Activated T-helper 1 cell treated with anti-CD3 and anti-CD28 coated beads, Interleukin-12 subunit alpha, Interleukin-12 subunit beta, Interleukin-2, Interleukin-4 antibody, amounts not matched to agents 30 ng/mL and 10 ng/mL and 1 ng/mL, durations not matched to agents 14 hours and 24 hours and 36 hours (primary cell): Measurements from ENCODE around the gene TSC22D1. TPM values are rescaled to one million over a fixed set of nuclear protein-coding genes. Genes with fewer than 3 reads are reported as not detected.
"Not testable (repeated sequence)": the region's sequence is repeated elsewhere in the genome, so short reads cannot be mapped to it uniquely, and the experiment has no call there.

ENCODE experiments used
- DNase-seq: peaks from one replicate; pipeline ENCODE4 v3.0.0; 2021; ENCODE audit warnings: low spot score
- H3K27ac Mint-ChIP-seq: one replicate; pipeline ENCODE4 v1.8.0; 2021; ENCODE audit warnings: mild to moderate bottlenecking, mixed read lengths
- H3K27me3 Mint-ChIP-seq: one replicate; pipeline ENCODE4 v1.8.0; 2022; ENCODE audit warnings: mild to moderate bottlenecking, moderate library complexity, mixed read lengths; ENCODE audit not compliant: insufficient read depth
- H3K36me3 Mint-ChIP-seq: one replicate; pipeline ENCODE4 v1.8.0; 2021; ENCODE audit warnings: low read depth, mixed read lengths
- H3K4me1 Mint-ChIP-seq: one replicate; pipeline ENCODE4 v1.8.0; 2021; ENCODE audit warnings: low read depth, mixed read lengths
- H3K4me3 Mint-ChIP-seq: one replicate; pipeline ENCODE4 v1.8.0; 2021; ENCODE audit warnings: mild to moderate bottlenecking, moderate library complexity, mixed read lengths
- H3K9me3 Mint-ChIP-seq: one replicate; pipeline ENCODE4 v1.8.0; 2021; ENCODE audit warnings: mixed read lengths
- intact Hi-C: fragments of 100-400 bp; cut with micrococcal nuclease; formaldehyde crosslinking; loops from one replicate; pipeline ENCODE4 v1.15.1; 2024
- total RNA-seq: library from RNA; stranded (reverse); gene quantifications from 2 replicates; pipeline ENCODE4 v1.2.3, GENCODE V29; 2022

Gene TSC22D1
- total RNA-seq, 1 donor from 2014 or later = 6.9 TPM

DNA sequence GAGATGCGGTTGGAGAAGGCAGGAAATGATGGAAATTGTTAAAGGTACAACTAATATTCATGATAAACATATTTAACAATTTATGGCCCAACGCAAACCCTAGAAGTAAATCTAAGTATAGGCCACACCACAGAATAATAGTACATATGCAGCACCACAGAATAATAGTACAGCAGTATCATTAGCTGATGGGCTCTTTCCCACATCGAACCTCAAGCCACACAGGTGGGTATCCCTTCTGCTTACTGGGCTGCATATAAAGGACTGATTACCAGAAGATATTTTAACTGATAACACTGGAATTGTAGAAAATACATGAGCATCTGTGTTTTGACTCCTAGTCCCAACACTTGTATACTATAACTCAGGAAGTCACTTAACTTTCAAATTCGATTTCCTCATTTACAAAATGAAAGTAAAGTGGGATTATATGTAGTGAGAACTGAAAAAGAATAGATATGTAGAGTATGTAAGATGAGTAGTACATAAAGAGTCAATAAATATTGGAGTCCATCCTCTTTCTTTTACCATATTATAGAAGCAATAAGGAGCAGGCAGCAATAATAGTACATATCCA lies 91.5 kb downstream of the TSC22D1 start:
- no peak overlapping the region for H3K27ac Mint-ChIP-seq
- H3K36me3 Mint-ChIP-seq = no peaks in the 10 kb centered on the region
- intact Hi-C loops = loop anchor here (1.0 to 5.0 kb wide), 4 partner anchors 91 to 638 kb away; partner anchors contain the start of genes GPALPP1, GTF2F2 and NUFIP1
- peak overlapping the region; percentile 24 for H3K4me3 Mint-ChIP-seq
- H3K27me3 Mint-ChIP-seq = peaks cover 7% of the 10 kb centered on the region
- no peaks in the 10 kb centered on the region for H3K9me3 Mint-ChIP-seq
- DNase-seq = no peak
- peaks cover 17% of the 10 kb centered on the region for H3K4me1 Mint-ChIP-seq

DNA sequence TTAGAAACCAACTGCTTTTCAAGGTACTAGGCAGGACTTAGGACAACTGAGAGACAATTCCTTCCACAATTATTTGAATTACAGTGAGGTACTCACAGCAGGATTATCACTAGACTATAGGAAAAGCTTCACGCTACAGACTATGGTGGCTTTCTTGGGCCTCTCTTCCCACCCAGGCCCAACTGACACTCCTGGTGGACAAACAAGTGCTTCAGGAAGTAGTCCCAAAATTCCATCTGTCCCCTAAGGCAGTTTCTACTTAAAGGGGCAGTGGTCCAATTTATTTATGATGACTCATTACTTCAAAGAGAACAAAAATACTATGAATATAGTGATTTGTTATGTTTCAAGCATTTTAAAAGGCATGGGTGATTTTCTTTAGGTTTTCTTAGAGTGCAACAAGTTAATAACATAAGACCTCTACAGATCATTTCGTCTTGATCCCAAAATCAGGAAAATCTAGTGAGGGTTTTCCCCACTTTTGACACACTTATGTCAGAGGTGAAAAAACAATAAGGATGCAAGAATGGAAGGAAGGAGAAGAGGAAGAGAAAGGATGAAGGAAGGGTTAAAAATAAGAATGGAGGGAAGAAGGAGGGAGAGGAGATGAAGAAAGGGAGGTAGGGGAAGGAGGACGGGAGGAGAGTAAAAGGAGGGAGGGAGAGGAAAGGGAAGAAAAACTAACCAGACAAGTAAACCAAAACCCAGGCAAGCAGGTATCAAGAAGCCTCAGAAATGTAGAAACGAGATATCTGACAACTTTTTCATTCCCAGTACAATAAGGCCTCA lies 101.8 kb downstream of the TSC22D1 start:
- Mint-ChIP-seq H3K9me3 (no peaks in the 10 kb centered on the region), H3K36me3 (no peaks in the 10 kb centered on the region), H3K4me3 (no peak overlapping the region), H3K27me3 (peaks cover 8% of the 10 kb centered on the region), H3K4me1 (no peaks in the 10 kb centered on the region), H3K27ac (no peak overlapping the region)
- DNase-seq = no peak
- intact Hi-C loops = loop anchor here (1.0 kb wide), 1 partner anchor 44 kb away; no protein-coding TSS in a partner anchor

GRCh38 chr13:44471686-44472085 lies 104.4 kb downstream of the TSC22D1 start:
- H3K27ac Mint-ChIP-seq = no peak overlapping the region
- no peaks in the 10 kb centered on the region for H3K4me1 Mint-ChIP-seq
- no peak for DNase-seq
- intact Hi-C loops = loop anchor here (1.0 kb wide), 2 partner anchors 421 to 566 kb away; no protein-coding TSS in a partner anchor
- no peaks in the 10 kb centered on the region for H3K36me3 Mint-ChIP-seq
- no peaks in the 10 kb centered on the region for H3K9me3 Mint-ChIP-seq
- peaks cover 8% of the 10 kb centered on the region for H3K27me3 Mint-ChIP-seq
- H3K4me3 Mint-ChIP-seq = no peak overlapping the region

- DNase-seq = no peak
- intact Hi-C loops = loop anchor here (1.0 kb wide), 2 partner anchors 421 to 566 kb away; no protein-coding TSS in a partner anchor
- no peaks in the 10 kb centered on the region for H3K4me1 Mint-ChIP-seq
- H3K9me3 Mint-ChIP-seq = no peaks in the 10 kb centered on the region
- peaks cover 8% of the 10 kb centered on the region for H3K27me3 Mint-ChIP-seq
- no peak overlapping the region for H3K4me3 Mint-ChIP-seq
- H3K36me3 Mint-ChIP-seq = no peaks in the 10 kb centered on the region
- no peak overlapping the region for H3K27ac Mint-ChIP-seq
Observed at GRCh38 chr13:44470638-44471562, 105.2 kb downstream of the TSC22D1 start.

GRCh38 chr13:44468874-44469273 lies 107.3 kb downstream of the TSC22D1 start:
- H3K4me1 Mint-ChIP-seq = no peaks in the 10 kb centered on the region
- no peak for DNase-seq
- no peak overlapping the region for H3K27ac Mint-ChIP-seq
- no peak overlapping the region for H3K4me3 Mint-ChIP-seq
- H3K27me3 Mint-ChIP-seq = peaks cover 10% of the 10 kb centered on the region
- no peaks in the 10 kb centered on the region for H3K9me3 Mint-ChIP-seq
- intact Hi-C loops = no loop called here
- H3K36me3 Mint-ChIP-seq = no peaks in the 10 kb centered on the region

DNA sequence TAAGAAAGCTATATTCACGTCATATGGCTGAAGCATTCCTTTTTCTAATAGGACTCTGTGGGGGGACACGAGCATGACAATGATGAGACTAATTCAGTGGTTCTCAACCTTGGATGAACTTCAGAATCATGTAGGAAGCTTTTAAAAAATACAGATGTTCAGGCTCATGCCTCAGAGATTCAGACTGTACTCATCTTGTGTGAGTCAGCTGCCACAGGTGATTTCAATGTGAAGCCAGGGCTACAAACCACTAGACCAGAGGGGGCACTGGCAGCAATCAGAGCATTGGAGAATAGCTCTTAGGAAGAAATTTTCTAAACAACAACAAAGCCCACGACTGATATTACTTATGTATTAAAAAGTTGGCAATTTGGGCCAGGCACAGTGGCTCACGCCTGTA lies 110.8 kb downstream of the TSC22D1 start:
- no peaks in the 10 kb centered on the region for H3K36me3 Mint-ChIP-seq
- no peak overlapping the region for H3K4me3 Mint-ChIP-seq
- H3K27ac Mint-ChIP-seq = no peak overlapping the region
- peaks cover 21% of the 10 kb centered on the region for H3K27me3 Mint-ChIP-seq
- intact Hi-C loops = no loop called here
- no peak for DNase-seq
- no peaks in the 10 kb centered on the region for H3K9me3 Mint-ChIP-seq
- H3K4me1 Mint-ChIP-seq = no peaks in the 10 kb centered on the region

- Mint-ChIP-seq H3K36me3 (no peaks in the 10 kb centered on the region), H3K9me3 (no peaks in the 10 kb centered on the region), H3K27me3 (peaks cover 21% of the 10 kb centered on the region), H3K4me1 (no peaks in the 10 kb centered on the region), H3K4me3 (no peak overlapping the region), H3K27ac (no peak overlapping the region)
- intact Hi-C loops = no loop called here
- DNase-seq = no peak
Observed at GRCh38 chr13:44464471-44464870, 111.7 kb downstream of the TSC22D1 start.

- Mint-ChIP-seq H3K27ac (no peak overlapping the region), H3K36me3 (no peaks in the 10 kb centered on the region), H3K4me1 (no peaks in the 10 kb centered on the region), H3K9me3 (no peaks in the 10 kb centered on the region), H3K4me3 (no peak overlapping the region), H3K27me3 (peaks cover 19% of the 10 kb centered on the region)
- intact Hi-C loops = no loop called here
- no peak for DNase-seq
Observed at GRCh38 chr13:44463759-44464158, 112.4 kb downstream of the TSC22D1 start.

DNA sequence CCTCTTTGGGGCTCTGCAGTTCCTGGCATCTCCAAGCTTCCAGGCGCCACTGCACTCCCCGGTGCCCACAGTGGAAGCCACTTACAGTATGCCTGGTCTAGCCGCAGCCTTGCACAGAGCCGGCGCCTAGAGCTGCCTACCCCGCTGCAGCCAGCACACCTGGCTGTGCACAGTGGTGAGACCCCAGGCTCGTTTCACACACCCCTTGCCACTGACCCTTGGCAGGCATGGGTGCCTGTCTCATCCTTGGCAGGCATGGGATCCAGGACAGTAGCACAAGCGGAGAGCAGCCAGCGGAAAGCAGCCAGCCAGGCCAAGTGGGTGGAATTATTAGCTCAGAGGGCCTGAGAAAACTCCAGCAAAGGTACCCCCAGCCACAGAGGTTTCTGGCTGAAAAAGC lies 116.5 kb downstream of the TSC22D1 start:
- Mint-ChIP-seq H3K4me1 (no peaks in the 10 kb centered on the region), H3K27ac (no peak overlapping the region), H3K36me3 (no peaks in the 10 kb centered on the region), H3K9me3 (no peaks in the 10 kb centered on the region), H3K27me3 (peaks cover 16% of the 10 kb centered on the region), H3K4me3 (no peak overlapping the region)
- intact Hi-C loops = no loop called here
- no peak for DNase-seq

DNA sequence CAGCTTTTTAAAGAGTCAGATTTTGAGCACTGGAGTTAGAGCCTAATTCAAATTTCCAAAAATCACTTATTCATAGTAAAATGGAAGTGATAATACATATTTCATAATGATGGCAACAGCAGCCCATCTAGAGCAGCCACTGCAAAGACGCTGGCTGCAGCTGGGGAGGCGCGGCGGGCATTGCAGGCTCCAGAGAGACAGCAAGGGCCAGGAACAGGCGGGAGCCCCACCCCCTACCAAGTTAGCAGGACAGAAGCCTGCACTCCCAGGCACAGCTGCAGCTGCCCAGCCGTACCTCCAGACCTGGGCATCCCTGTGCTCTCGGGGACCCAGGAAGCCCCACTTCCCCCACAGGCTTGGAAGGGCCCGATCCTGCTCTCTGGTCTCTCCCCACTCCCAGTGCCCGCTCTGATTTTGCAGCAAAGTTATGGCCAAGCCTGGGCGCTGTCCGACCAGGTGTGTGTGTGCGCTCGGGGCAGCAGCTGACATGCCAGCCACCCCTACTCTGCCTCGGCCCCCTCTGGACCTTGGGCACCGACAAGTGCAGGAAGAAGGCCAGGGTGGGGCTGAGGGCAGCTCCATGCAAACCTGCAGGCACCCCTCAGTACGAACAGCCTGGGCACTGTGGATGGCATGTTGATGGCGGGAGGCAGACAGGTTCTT lies 117.7 kb downstream of the TSC22D1 start:
- no peaks in the 10 kb centered on the region for H3K36me3 Mint-ChIP-seq
- H3K4me3 Mint-ChIP-seq = no peak overlapping the region
- no peaks in the 10 kb centered on the region for H3K9me3 Mint-ChIP-seq
- DNase-seq = no peak
- peaks cover 11% of the 10 kb centered on the region for H3K27me3 Mint-ChIP-seq
- no peaks in the 10 kb centered on the region for H3K4me1 Mint-ChIP-seq
- no peak overlapping the region for H3K27ac Mint-ChIP-seq
- intact Hi-C loops = no loop called here

DNA sequence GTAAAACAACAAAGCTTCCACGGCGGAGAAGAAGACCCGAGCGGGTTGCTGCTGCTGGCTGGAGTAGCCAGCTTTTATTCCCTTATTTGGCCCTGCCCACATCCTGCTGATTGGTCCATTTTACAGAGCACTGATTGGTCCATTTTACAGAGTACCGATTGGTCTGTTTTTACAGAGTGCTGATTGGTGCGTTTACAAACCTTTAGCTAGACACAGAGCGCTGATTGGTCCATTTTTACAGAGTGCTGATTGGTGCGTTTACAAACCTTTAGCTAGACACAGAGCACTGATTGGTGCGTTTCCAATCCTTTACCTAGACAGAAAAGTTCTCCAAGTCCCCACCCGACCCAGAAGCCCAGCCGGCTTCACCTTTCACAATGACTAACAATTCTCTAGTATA lies 119.9 kb downstream of the TSC22D1 start:
- H3K4me3 Mint-ChIP-seq, H3K27me3 Mint-ChIP-seq, H3K27ac Mint-ChIP-seq, H3K4me1 Mint-ChIP-seq, DNase-seq, intact Hi-C loops, H3K9me3 Mint-ChIP-seq, H3K36me3 Mint-ChIP-seq: not testable (repeated sequence)

GRCh38 chr13:44455769-44456168 lies 120.4 kb downstream of the TSC22D1 start:
- intact Hi-C loops = no loop called here
- Mint-ChIP-seq H3K27me3 (peaks cover 3% of the 10 kb centered on the region), H3K9me3 (no peaks in the 10 kb centered on the region), H3K27ac (no peak overlapping the region), H3K4me1 (no peaks in the 10 kb centered on the region), H3K36me3 (no peaks in the 10 kb centered on the region), H3K4me3 (no peak overlapping the region)
- DNase-seq = no peak
